Stimulated activated CD8-positive, alpha-beta memory T cell treated with anti-CD3 and anti-CD28 coated beads, Interleukin-12 subunit alpha, Interleukin-12 subunit beta, amount 100 ng/mL, for 24 hours (primary cell): Measurements from ENCODE around the gene POLDIP2.

Experiments used
- DNase-seq: peaks from one replicate; pipeline ENCODE4 v3.0.0-alpha.2; 2020; ENCODE audit errors: extremely low read depth

Gene POLDIP2

DNA sequence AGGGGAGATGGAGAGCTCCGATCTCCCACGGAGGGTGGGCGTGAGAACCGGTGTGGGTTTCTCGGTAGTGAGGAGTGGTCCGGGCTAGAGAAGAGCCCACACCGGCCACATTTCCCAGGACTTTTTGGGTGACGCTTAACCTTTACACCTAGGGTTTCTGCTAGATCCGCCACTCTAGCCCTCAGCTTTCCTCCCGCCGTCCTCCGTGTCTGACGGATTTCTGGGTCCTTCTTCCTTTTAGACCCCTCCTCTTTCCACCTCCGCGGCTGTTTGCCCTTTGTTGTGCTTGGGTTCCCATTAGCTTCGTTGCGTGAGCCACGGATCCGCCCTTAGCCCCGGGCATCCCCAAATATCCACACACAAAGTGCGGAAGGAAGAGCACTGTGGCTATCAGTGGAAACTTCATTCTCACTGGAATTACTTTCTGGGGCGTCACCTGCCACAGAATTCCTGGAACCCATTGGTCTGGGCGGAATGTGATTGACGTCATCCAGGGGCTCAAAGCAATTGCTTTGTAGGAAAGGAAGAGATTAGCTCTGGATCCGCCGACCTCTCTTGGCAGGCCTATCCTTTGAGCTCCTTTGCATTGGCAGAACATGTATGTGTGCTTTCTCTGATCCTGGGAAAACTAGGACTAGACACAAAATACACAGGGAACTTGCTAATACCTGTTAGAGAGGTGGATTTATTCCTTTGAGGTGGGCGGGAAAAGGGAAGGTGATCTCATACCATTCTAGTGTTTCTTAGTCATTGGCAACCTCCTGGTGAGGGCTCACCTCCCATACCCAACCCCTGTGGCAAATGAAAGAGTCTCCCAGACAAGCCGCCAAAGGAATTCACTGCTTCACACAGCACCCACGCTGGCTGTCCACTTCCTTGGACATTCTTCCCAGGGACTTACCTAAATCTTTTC is 21.1 kb downstream of the POLDIP2 start:
- no peak for DNase-seq

DNA sequence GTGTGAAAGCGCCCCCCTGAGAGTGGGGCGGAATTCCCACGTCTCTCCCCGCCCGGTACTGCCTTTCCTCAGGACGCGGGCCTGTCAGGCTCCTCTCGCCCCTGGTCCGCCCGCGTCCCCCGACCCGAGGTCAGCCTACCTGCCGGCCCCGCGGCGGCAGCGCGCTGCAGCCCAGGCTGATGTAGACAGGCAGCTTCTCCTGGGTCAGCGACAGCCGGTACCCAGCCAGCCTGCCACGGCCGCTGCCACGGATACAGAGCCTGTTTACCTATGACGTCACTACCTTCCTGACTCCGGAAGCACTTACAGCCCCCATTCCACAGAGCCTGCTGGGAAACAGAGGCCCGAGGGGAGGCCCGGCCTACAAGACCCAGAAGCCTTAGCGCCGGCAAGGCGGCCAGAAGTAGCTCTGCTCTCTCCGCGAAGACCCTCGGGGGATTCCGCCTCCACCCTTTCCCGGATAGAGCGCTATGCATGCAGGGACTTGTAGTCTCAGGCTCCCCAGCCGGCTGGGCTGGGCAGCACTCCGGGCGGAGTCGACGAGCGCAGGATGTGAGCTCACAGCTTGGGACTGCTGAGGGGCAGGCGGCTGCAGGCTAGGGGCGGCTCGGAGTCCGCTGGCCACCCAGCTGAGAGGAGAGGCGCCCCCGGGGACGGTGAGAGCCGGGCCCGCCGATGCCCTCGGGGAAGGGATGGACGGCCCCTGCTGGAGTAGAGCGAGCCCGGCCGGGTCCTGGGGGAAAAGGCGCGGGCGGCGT is 21.9 kb downstream of the POLDIP2 start, which contains the start of the genes IFT20 and TNFAIP1:
TSS of gene IFT20 (minus strand) at position 272 of the 758 bp plus-strand sequence. CDS start 3,487 bp downstream, outside the sequence.
TSS of gene TNFAIP1 (plus strand) at position 561 of the 758 bp plus-strand sequence. CDS start 3,761 bp downstream, outside the sequence.
- DNase-seq: peak; percentile 93

DNA sequence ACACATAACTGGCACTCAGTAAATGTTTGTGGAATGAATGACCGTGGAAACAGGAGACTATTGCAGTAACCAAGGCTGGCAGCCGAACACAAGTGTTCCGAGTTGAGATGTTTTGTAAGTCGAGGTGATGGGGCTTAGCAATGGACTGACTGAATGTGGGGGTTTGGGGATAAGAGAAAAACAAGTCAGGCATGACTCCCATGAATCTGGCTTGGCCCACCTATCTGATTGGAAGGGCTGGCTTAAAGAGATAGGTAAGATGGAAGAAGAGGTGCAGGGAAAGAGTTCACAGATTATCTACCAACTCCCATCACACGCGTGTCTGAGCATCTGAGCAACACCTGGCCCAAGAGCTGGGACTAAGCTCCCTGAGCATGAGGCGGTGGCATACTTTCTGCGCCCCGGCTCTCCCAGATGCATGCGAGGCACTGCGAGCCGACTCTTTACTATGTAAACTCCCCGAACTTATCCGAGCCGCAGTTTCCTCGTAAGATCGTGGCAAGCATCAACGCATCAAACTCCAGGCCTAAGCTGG is 22.6 kb downstream of the POLDIP2 start:
- DNase-seq: no peak

- DNase-seq: no peak
These were observed 23.2 kb downstream of the POLDIP2 start for GRCh38 chr17:28334171-28334570.

DNA sequence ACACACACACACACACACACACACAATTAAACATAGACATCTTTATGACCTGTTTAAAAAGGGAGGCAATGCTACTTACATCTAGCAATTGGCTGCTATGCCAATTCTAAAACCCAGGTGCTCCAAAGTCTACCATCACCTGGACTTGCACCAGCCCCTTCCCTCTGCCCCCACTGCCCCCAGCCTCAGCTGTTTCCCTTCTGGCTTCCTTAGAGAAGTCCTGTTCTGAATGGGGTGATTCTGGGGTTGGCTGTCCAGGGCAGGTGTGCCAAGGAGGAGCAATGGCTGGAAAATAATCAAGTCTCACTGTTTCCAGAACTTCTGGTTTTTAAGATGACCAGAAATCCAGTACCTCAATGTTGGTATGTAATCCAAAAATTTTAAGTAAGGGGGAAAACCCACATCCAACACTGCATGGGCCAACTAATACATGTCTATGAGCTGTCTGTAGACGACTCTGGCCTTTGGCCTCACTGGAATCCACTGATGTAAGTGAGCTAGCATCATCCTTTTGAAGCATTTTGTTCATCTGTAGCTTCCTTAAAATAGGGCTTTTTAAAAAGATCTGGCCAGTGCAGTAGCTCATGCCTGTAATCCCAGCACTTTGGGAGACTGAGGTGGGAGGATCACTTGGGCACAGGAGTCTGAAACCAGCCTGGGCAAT is 24.1 kb downstream of the POLDIP2 start:
- DNase-seq: no peak

DNA sequence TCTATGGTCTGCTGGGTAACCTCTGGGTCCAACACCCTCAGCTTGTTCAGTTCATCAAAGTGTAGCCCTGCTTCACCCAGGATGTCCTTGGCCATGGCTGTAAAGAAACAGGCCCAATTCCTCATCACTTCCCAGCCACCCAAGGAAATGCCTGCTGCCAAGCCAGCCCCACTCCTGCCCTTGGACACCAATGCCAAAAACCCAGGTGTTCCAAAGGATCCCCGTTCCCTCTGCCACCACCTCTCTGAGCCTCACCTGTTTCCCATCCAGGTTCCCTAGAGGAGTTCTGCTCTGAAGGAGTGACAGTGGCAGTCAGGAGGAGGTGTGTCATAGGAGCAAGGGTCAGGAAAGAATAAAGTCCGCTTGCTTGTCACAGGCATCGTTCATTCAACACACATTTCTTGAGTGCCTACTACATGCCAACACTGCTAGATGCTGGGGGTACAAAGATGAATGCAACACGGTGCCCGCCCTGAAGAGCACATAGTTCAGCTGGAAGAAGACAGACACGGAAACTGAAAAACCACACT is 25.4 kb downstream of the POLDIP2 start:
- DNase-seq: no peak

GRCh38 chr17:28330671-28331070 is 26.7 kb downstream of the POLDIP2 start:
- no peak for DNase-seq

DNA sequence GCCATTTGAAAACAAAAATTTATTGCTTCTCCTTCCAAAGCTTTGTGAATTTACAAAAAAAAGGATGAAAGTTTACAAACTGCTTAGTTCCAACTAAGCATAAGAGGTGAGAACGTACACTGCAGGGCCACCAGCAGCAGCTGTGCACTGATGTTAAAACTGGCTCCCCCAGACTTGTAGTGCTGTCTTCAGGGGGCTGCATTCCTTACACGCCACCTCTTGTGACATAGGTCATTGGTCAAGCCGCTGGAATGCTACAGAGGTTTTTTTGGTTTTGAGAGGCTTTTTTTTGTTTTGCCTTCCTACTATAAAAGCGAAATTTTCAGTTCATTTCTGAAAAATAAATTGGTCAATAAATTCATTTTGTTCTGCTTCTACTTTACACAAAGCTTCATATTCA is 29.0 kb downstream of the POLDIP2 start:
- no peak for DNase-seq

GRCh38 chr17:28327709-28328108 is 29.6 kb downstream of the POLDIP2 start:
- no peak for DNase-seq

GRCh38 chr17:28327031-28327607 is 30.2 kb downstream of the POLDIP2 start:
- DNase-seq: no peak

GRCh38 chr17:28326114-28326513 is 31.2 kb downstream of the POLDIP2 start:
- no peak for DNase-seq

DNA sequence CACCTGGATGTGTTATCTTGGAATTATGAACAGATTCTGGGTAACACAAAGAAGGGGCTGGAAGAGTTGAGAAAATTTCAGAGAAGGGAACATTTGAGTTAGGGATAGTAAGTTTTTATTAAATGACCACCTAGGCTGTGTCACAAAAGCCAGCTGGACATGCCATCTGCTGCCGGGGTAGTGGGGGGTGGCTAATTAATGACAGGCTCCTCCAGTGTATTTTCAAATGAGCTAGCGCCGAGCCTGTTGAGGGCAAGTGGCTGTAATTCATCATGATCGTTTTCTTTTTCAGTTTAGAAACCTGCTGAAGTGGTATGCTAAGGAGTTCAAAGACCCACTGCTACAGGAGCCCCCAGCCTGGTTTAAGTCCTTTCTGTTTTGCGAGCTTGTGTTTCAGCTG is 32.1 kb downstream of the POLDIP2 start:
- no peak for DNase-seq

DNA sequence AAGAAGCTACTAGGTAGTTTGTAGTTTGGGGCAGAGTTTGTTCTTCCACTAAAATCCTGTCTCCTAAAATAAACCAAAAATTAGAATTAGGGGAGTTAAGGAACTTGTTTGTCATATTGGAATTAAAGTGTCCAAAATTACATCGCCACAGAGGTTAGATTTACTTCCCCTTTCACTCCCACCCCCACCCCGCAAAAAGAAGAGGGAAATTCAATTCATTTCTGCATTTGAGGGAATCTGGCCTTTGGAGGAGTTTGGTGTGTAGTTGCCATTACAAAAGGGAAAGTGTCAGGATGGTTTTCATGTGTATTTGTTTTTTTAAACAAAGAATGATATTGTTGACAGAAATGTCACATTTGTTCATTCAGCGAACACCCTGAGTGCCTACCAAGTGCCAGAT is 32.5 kb downstream of the POLDIP2 start:
- DNase-seq: no peak

DNA sequence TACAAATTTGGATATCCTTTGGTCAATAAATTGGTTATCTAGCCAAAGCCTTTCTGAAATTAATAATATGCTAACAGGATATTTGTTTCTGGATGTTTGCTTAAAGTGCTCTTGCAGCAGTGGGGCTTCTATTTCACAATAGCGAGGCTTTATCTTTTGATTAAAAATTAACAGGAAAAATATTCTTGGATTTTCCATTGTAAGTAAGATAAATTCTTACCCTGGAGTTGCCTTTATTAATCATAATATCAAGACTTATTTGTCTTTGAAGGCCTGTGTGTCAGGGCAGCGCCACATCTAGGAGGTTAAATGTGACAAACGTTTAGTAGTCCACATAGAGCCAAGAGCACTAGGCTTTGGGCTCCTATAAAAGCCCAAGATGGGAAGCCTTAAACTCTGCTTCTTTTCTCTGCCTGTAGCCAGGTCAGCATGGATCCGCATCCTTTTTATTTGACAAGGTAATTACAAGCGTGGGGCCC is 33.0 kb downstream of the POLDIP2 start:
- DNase-seq: no peak

DNA sequence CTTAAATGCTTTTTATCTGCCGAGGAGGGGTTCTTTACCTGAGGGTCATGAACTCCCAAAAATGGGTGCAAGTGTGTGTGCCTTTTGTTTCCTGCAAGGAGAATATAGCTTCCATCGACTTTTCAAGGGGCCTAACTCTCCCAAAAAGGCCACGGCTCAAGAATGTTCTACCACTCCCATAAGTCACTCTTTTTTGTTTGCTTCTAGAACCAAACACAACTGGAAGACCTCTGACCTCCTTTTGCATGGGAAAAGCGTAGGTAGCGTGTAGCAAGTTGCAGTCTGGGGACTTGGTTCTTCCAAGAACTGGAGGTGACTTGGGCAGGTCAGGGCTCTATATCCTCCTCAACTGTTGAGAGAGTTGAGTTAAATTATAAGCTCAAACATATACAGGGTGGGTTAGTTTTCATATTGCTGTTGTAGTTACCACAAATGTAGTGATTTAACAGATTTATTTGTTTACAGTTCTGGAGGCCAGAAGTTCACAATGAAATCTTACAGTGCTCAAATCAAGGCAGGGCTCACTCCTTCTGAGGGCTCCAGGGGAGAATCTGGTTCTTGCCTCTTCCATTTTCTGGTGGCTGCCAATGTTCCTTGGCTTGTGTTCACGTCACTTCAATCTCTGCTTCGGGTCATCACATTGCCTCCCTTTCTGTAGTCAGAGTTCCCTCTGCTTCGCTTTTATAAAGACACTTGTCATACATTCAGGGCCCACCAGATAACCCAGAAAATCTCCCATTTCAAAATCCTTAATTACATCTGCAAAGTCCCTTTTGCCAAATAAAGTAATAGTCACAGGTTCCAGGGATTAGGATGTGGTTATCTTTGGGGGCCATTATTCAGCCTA is 36.9 kb downstream of the POLDIP2 start:
- no peak for DNase-seq

DNA sequence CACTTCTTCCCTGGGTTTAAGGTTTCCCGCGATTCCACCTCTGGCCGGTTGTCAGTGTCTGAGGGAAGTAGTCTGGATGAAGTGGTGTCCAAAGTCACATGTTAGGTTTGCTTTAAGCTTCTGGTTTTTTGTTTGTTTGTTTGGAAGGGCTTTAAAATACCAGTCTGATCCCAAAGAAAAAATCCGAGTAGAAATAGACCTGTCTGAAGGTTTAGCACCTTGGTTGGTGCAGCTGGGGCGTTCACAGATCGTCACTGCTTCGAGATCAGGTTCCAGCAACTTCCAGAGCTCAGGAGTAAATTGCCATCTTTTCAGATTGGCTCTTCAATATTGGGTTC is 37.8 kb downstream of the POLDIP2 start:
- no peak for DNase-seq

GRCh38 chr17:28318759-28319597 is 38.3 kb downstream of the POLDIP2 start, which contains the start of gene TMEM97:
Gene TMEM97 (plus strand): TSS chr17:28319200. CDS start chr17:28319240, 40 bp downstream.
- peak; percentile 92 for DNase-seq

GRCh38 chr17:28317966-28318758 is 39.2 kb downstream of the POLDIP2 start:
- no peak for DNase-seq
